ENCODE measurements around the gene SGTA. TPM values are rescaled to one million over a fixed set of nuclear protein-coding genes. Genes with fewer than 3 reads are reported as not detected.

The SGTA gene
- total RNA-seq, 1 experiment from 2014 or later, result 109 TPM

GRCh38 chr19:2791876-2792275 lies 8.8 kb upstream of the SGTA start:
- H3K4me3 ChIP-seq (replicated peaks in 1 of 2; ENCODE audit: low read depth in 1 of 2, low read length in 2 of 2), result no peak overlapping the region
- no peak for TF ChIP-seq POLR2A (IDR thresholded peaks at IDR 0.05; ENCODE audit: borderline replicate concordance, extremely low read depth, insufficient read depth, insufficient read length)
- TF ChIP-seq RAD21 (IDR thresholded peaks at IDR 0.05; ENCODE audit: low read depth), result no peak
- TF ChIP-seq EGR1 (IDR thresholded peaks at IDR 0.05; ENCODE audit: low read depth), result no peak
- no peak for TF ChIP-seq EZH2phosphoT487 (IDR thresholded peaks at IDR 0.05; ENCODE audit: borderline replicate concordance)
- TF ChIP-seq CBX3 (IDR thresholded peaks at IDR 0.05; ENCODE audit: low read depth), result no peak
- no peak for TF ChIP-seq TCF7L2 (IDR thresholded peaks at IDR 0.05; ENCODE audit: borderline replicate concordance, extremely low read depth, insufficient read depth, insufficient read length)
- TF ChIP-seq FOSL1 (IDR thresholded peaks at IDR 0.05; ENCODE audit: low read depth), result no peak
- TF ChIP-seq CEBPB (IDR thresholded peaks at IDR 0.05; ENCODE audit: low read depth), result no peak
- TF ChIP-seq JUND (IDR thresholded peaks at IDR 0.05), result no peak
- POLR2A ChIA-PET, result no interaction called here
- no peak overlapping the region for H3K4me2 ChIP-seq (ENCODE audit: low read length)
- no peak for DNase-seq (ENCODE audit: low read depth, low spot score)
- no peak overlapping the region for H2AFZ ChIP-seq (ENCODE audit: low read depth, low read length, poor library complexity, severe bottlenecking)
- H4K20me1 ChIP-seq (ENCODE audit: insufficient read depth), result no peaks in the 10 kb centered on the region
- H3K9me2 ChIP-seq (ENCODE audit: insufficient read depth), result no peaks in the 10 kb centered on the region
- CTCF ChIA-PET, result no interaction called here
- H3K27me3 ChIP-seq (ENCODE audit: insufficient read depth, low read length), result no peaks in the 10 kb centered on the region
- BruUV-seq (replicated peaks), result no TSS peak
- peaks cover 28 to 44% of the 10 kb centered on the region in 2 experiments; a peak in 3 of 4 replicates for H3K36me3 ChIP-seq (ENCODE audit: control insufficient read depth in 1 of 2, insufficient read depth in 2 of 2, low read length in 2 of 2)
- peaks cover 4 to 5% of the 10 kb centered on the region in 2 experiments; a peak in 3 of 4 replicates for H3K4me1 ChIP-seq (ENCODE audit: control insufficient read depth in 1 of 2, insufficient read depth in 2 of 2, low read length in 2 of 2)
- no peak overlapping the region for H3K9ac ChIP-seq (ENCODE audit: low read length)
- RAD21 ChIA-PET (ENCODE audit: low non-redundant PET in 1 of 2, low total read pairs in 2 of 2, uncharacterized antibody in 2 of 2, unreplicated experiment in 2 of 2), result no interaction called here
- no peaks in the 10 kb centered on the region for H3K9me3 ChIP-seq (ENCODE audit: control insufficient read depth in 1 of 2, insufficient read depth in 1 of 2, low read depth in 1 of 2, low read length in 2 of 2)
- no peak overlapping the region for H3K27ac ChIP-seq (ENCODE audit: low read depth, low read length)
- H3K79me2 ChIP-seq (ENCODE audit: insufficient read depth, low read length), result peaks cover 67% of the 10 kb centered on the region
- intact Hi-C loops (cut with micrococcal nuclease), result no loop called here
- no peak for ATAC-seq

- no peak overlapping the region for H3K4me2 ChIP-seq (ENCODE audit: low read length)
- no peak overlapping the region for H3K27ac ChIP-seq (ENCODE audit: low read depth, low read length)
- peaks cover 4 to 9% of the 10 kb centered on the region in 2 experiments for H3K4me1 ChIP-seq (ENCODE audit: control insufficient read depth in 1 of 2, insufficient read depth in 2 of 2, low read length in 2 of 2)
- no peak overlapping the region for H3K4me3 ChIP-seq (replicated peaks in 1 of 2; ENCODE audit: low read depth in 1 of 2, low read length in 2 of 2)
- no peaks in the 10 kb centered on the region for H4K20me1 ChIP-seq (ENCODE audit: insufficient read depth)
- peaks cover 72% of the 10 kb centered on the region for H3K79me2 ChIP-seq (ENCODE audit: insufficient read depth, low read length)
- ATAC-seq (no peak), DNase-seq (ENCODE audit: low read depth, low spot score) (no peak)
- BruUV-seq (replicated peaks), result no TSS peak
- RAD21 ChIA-PET (ENCODE audit: low non-redundant PET in 1 of 2, low total read pairs in 2 of 2, uncharacterized antibody in 2 of 2, unreplicated experiment in 2 of 2), result no interaction called here
- intact Hi-C loops (cut with micrococcal nuclease), result no loop called here
- CTCF ChIA-PET, result no interaction called here
- no peak overlapping the region for H2AFZ ChIP-seq (ENCODE audit: low read depth, low read length, poor library complexity, severe bottlenecking)
- peaks cover 28 to 41% of the 10 kb centered on the region in 2 experiments; a peak in 3 of 4 replicates for H3K36me3 ChIP-seq (ENCODE audit: control insufficient read depth in 1 of 2, insufficient read depth in 2 of 2, low read length in 2 of 2)
- H3K27me3 ChIP-seq (ENCODE audit: insufficient read depth, low read length), result no peaks in the 10 kb centered on the region
- no peaks in the 10 kb centered on the region for H3K9me3 ChIP-seq (ENCODE audit: control insufficient read depth in 1 of 2, insufficient read depth in 1 of 2, low read depth in 1 of 2, low read length in 2 of 2)
- POLR2A ChIA-PET, result no interaction called here
- no peaks in the 10 kb centered on the region for H3K9me2 ChIP-seq (ENCODE audit: insufficient read depth)
- H3K9ac ChIP-seq (ENCODE audit: low read length), result no peak overlapping the region
- TF ChIP-seq, protein P1, sequence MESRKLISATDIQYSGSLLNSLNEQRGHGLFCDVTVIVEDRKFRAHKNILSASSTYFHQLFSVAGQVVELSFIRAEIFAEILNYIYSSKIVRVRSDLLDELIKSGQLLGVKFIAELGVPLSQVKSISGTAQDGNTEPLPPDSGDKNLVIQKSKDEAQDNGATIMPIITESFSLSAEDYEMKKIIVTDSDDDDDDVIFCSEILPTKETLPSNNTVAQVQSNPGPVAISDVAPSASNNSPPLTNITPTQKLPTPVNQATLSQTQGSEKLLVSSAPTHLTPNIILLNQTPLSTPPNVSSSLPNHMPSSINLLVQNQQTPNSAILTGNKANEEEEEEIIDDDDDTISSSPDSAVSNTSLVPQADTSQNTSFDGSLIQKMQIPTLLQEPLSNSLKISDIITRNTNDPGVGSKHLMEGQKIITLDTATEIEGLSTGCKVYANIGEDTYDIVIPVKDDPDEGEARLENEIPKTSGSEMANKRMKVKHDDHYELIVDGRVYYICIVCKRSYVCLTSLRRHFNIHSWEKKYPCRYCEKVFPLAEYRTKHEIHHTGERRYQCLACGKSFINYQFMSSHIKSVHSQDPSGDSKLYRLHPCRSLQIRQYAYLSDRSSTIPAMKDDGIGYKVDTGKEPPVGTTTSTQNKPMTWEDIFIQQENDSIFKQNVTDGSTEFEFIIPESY (IDR thresholded peaks at IDR 0.05; ENCODE audit: extremely low read depth, insufficient replicate concordance, low read length), result no peak
- no peak for TF ChIP-seq EGR1 (IDR thresholded peaks at IDR 0.05; ENCODE audit: low read depth)
- TF ChIP-seq FOSL1 (IDR thresholded peaks at IDR 0.05; ENCODE audit: low read depth), result no peak
- TF ChIP-seq CEBPB (IDR thresholded peaks at IDR 0.05; ENCODE audit: low read depth), result no peak
- no peak for TF ChIP-seq SP1 (IDR thresholded peaks at IDR 0.05; ENCODE audit: low read depth)
- TF ChIP-seq EZH2 (IDR thresholded peaks at IDR 0.05), result no peak
- TF ChIP-seq CBX3 (IDR thresholded peaks at IDR 0.05; ENCODE audit: low read depth), result no peak
- TF ChIP-seq POLR2AphosphoS5 (IDR thresholded peaks at IDR 0.05; ENCODE audit: low read depth, low read length), result no peak
- TF ChIP-seq, protein P2, sequence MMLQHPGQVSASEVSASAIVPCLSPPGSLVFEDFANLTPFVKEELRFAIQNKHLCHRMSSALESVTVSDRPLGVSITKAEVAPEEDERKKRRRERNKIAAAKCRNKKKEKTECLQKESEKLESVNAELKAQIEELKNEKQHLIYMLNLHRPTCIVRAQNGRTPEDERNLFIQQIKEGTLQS (IDR thresholded peaks at IDR 0.05), result no peak
- TF ChIP-seq YY1 (IDR thresholded peaks at IDR 0.05; ENCODE audit: extremely low read depth, insufficient replicate concordance, low read depth, low read length), result no peak
- TF ChIP-seq, protein P3, sequence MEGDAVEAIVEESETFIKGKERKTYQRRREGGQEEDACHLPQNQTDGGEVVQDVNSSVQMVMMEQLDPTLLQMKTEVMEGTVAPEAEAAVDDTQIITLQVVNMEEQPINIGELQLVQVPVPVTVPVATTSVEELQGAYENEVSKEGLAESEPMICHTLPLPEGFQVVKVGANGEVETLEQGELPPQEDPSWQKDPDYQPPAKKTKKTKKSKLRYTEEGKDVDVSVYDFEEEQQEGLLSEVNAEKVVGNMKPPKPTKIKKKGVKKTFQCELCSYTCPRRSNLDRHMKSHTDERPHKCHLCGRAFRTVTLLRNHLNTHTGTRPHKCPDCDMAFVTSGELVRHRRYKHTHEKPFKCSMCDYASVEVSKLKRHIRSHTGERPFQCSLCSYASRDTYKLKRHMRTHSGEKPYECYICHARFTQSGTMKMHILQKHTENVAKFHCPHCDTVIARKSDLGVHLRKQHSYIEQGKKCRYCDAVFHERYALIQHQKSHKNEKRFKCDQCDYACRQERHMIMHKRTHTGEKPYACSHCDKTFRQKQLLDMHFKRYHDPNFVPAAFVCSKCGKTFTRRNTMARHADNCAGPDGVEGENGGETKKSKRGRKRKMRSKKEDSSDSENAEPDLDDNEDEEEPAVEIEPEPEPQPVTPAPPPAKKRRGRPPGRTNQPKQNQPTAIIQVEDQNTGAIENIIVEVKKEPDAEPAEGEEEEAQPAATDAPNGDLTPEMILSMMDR (IDR thresholded peaks at IDR 0.05 in 2 of 3, conservative IDR thresholded peaks at IDR 0.05 in 1 of 3; ENCODE audit: borderline replicate concordance in 1 of 3, insufficient read depth in 1 of 3, low read depth in 2 of 3, low read length in 2 of 3), result no peak
- TF ChIP-seq SRF (IDR thresholded peaks at IDR 0.05; ENCODE audit: low read depth), result no peak
- TF ChIP-seq ZNF274 (IDR thresholded peaks at IDR 0.05; ENCODE audit: low read depth, low read length), result no peak
- no peak for TF ChIP-seq JUND (IDR thresholded peaks at IDR 0.05)
- no peak for TF ChIP-seq TCF7L2 (IDR thresholded peaks at IDR 0.05; ENCODE audit: borderline replicate concordance, extremely low read depth, insufficient read depth, insufficient read length)
These were observed 8.4 kb upstream of the SGTA start for GRCh38 chr19:2791440-2791839.

Data from HCT116 (cell line).